Heart right ventricle (tissue), 16 donors: Measurements from ENCODE around the gene AFG3L2. TPM values are rescaled to one million over a fixed set of nuclear protein-coding genes. Genes with fewer than 3 reads are reported as not detected.
A peak's percentile ranks its signal among the peaks of the same experiment; 100 is the strongest.

Experiments
- ATAC-seq, 8 donors: fragments of 200-7000 bp; cut with Tn5 transposase; one replicate each; pipeline ENCODE4 v1.9.1; 2020; ENCODE audit warnings: mild to moderate bottlenecking in 8 of 8, moderate library complexity in 8 of 8, moderate number of reproducible peaks in 1 of 8
- DNase-seq, 2 donors: peaks; one replicate each; pipeline ENCODE4 v3.0.0-alpha.2; 2020
- H3K27ac ChIP-seq, 10 donors: fragments of 200-600 bp; sonication (generic) in 2 of 10; one replicate each; pipeline versions ENCODE4 v1.5.0 to v1.8.0; 2020 to 2022; ENCODE audit warnings: mild to moderate bottlenecking in 3 of 10
- H3K27me3 ChIP-seq, 7 donors: fragments of 200-600 bp; one replicate each; pipeline ENCODE4 v1.8.0; 2021 to 2022; ENCODE audit warnings: mild to moderate bottlenecking in 2 of 7
- H3K36me3 ChIP-seq, 9 donors: fragments of 200-600 bp; sonication (generic) in 1 of 9; one replicate each; pipeline versions ENCODE4 v1.5.0 to v1.8.0; 2020 to 2022; ENCODE audit warnings: mild to moderate bottlenecking in 2 of 9
- H3K4me1 ChIP-seq, 9 donors: fragments of 200-600 bp; sonication (generic) in 1 of 9; one replicate each; pipeline versions ENCODE4 v1.5.0 to v1.8.0; 2020 to 2022; ENCODE audit warnings: mild to moderate bottlenecking in 4 of 9
- H3K4me3 ChIP-seq, 10 donors: fragments of 200-600 bp; sonication (generic) in 2 of 10; one replicate each; pipeline versions ENCODE4 v1.5.0 to v1.8.0; 2020 to 2022; ENCODE audit warnings: mild to moderate bottlenecking in 7 of 10, moderate library complexity in 2 of 10
- H3K9me3 ChIP-seq, 11 donors: fragments of 200-600 bp in 10 of 11; sonication (generic) in 2 of 11; one replicate each; pipeline versions ENCODE4 v1.5.0 to v1.8.0; 2013 to 2022; ENCODE audit warnings: mild to moderate bottlenecking in 2 of 11, control low read depth in 1 of 11, moderate library complexity in 1 of 11
- CTCF ChIP-seq, 9 donors: fragments of 200-600 bp; sonication (generic) in 2 of 9; IDR thresholded peaks; one replicate each; pipeline versions ENCODE4 v1.5.0 to v1.8.0; 2021 to 2022; ENCODE audit warnings: antibody characterized with exemption in 9 of 9, mild to moderate bottlenecking in 5 of 9, moderate library complexity in 1 of 9
- WGBS, 2 donors: extraction: QIAGEN DNeasy Blood & Tissue Kit; methylation state at CpG; one replicate each; pipeline ENCODE4 v1.1.7; 2013; ENCODE audit warnings: inconsistent platforms in 1 of 2; 5-methylcytosine and 5-hydroxymethylcytosine counted together
- intact Hi-C, 10 donors: fragments of 100-400 bp; cut with DNase I; formaldehyde crosslinking; loops; one replicate each; pipeline versions ENCODE4 v1.11.1 to v1.14.2; 2022
- polyA plus RNA-seq, 2 donors: library from polyadenylated mRNA; stranded (reverse); fragments of 200-250 nt; gene quantifications; one replicate each; pipeline ENCODE4 v1.2.3, GENCODE V29; 2013
- total RNA-seq, 10 donors: library from RNA; stranded (reverse); fragmentation: NEBNext Ultra II Directional in 3 of 10; extraction: Animal tissue kit (Norgen Biotek cat#: 25700) in 3 of 10; gene quantifications; one replicate each; pipeline versions ENCODE4 v1.2.1 to v1.2.4, GENCODE V29; 2021 to 2023
- donor health status: Arrhythmogenic right ventricular cardiomyopathy.
- donor health status: ischemic (EF 13 %, LVEDD 7.1; RV severe dilation, severe dysfunction).
- donor health status: healthy with polysubstance abuse.
- donor health status: DM: no; HTN: yes; CAD: no.
- donor health status: DM: no; HTN: no; CAD: no.
- donor health status: ischemic (EF 25% LVEDD 6.9; RV normal size, moderate dysfunction).
- donor health status: ischemic (EF 25% LVEDD 5.7; RV mildly dilated, moderate dysfunction).
- donor health status: healthy.
- donor health status: DM: yes; HTN: yes; CAD: no.
- donor health status: Ischemic cardiomyopathy.
- donor health status: ischemic (EF 35%, LVEDD 5.7; RV mildly dilated, moderate dysfunction).
- donor health status: nonischemic (EF 11% LVEDD 7.7; RV severe dilation, severe dysfunction).
- donor health status: DM: yes; HTN: yes; CAD: no.
- donor health status: PGD.
- donor health status: ischemic (EF 29% LVEDD 5.4; RV normal size, mild dysfunction).
- donor health status: nonischemic (EF 23%, LVEDD 6.1; RV moderate dilation, normal function).

The AFG3L2 gene
- total and polyA plus RNA-seq, 12 donors, result 48.1 to 176 (median 142) TPM

- no peak for ATAC-seq
- TF ChIP-seq CTCF (IDR thresholded peaks at IDR 0.05), result no peak
- WGBS, 2 donors, result 86 to 89% methylated on average over 14 of the region's 14 CpGs
- no peak for DNase-seq
- peaks cover 2 to 27% (median 18%) of the 10 kb centered on the region in 9 donors for H3K4me1 ChIP-seq
- H3K9me3 ChIP-seq, result no peaks in the 10 kb centered on the region
- H3K27me3 ChIP-seq, result peaks cover 0 to 33% (median 4%) of the 10 kb centered on the region in 7 donors
- H3K36me3 ChIP-seq, result no peaks in the 10 kb centered on the region
- H3K4me3 ChIP-seq, result no peak overlapping the region
- H3K27ac ChIP-seq, result no peak overlapping the region
- intact Hi-C loops, result no loop called here
These were observed 85.3 kb downstream of the AFG3L2 start for GRCh38 chr18:12291690-12292089.

- ATAC-seq (no peak), DNase-seq (no peak)
- no peaks in the 10 kb centered on the region for H3K9me3 ChIP-seq
- H3K27me3 ChIP-seq, result peaks cover 0 to 36% (median 4%) of the 10 kb centered on the region in 7 donors
- no peak for TF ChIP-seq CTCF (IDR thresholded peaks at IDR 0.05)
- H3K4me1 ChIP-seq, result peaks cover 2 to 27% (median 18%) of the 10 kb centered on the region in 9 donors
- H3K4me3 ChIP-seq, result no peak overlapping the region
- no peak overlapping the region for H3K27ac ChIP-seq
- intact Hi-C loops, result no loop called here
- H3K36me3 ChIP-seq, result no peaks in the 10 kb centered on the region
- 89 to 90% methylated on average over 6 of the region's 6 CpGs for WGBS, 2 donors
These were observed 85.9 kb downstream of the AFG3L2 start for GRCh38 chr18:12291161-12291560.

GRCh38 chr18:12290086-12290485 is 86.9 kb downstream of the AFG3L2 start:
- ATAC-seq (peak in 1 of 8 donors; percentile 8), DNase-seq (no peak)
- 89 to 98% methylated on average over 2 of the region's 2 CpGs for WGBS, 2 donors
- peaks cover 0 to 41% (median 4%) of the 10 kb centered on the region in 7 donors for H3K27me3 ChIP-seq
- H3K27ac ChIP-seq, result no peak overlapping the region
- H3K4me3 ChIP-seq, result no peak overlapping the region
- intact Hi-C loops, result no loop called here
- no peaks in the 10 kb centered on the region for H3K9me3 ChIP-seq
- H3K4me1 ChIP-seq, result peaks cover 2 to 27% (median 18%) of the 10 kb centered on the region in 9 donors
- H3K36me3 ChIP-seq, result no peaks in the 10 kb centered on the region
- no peak for TF ChIP-seq CTCF (IDR thresholded peaks at IDR 0.05)

- H3K27ac ChIP-seq, result peak overlapping the region in 9 of 10 donors; percentile 8 to 86 (median 74)
- TF ChIP-seq CTCF (IDR thresholded peaks at IDR 0.05), result no peak
- H3K4me3 ChIP-seq, result peak overlapping the region; percentile 28 to 59 (median 48)
- peaks cover 0 to 43% (median 4%) of the 10 kb centered on the region in 7 donors for H3K27me3 ChIP-seq
- intact Hi-C loops, result no loop called here
- DNase-seq (no peak), ATAC-seq (peak; percentile 2 to 34 (median 18))
- no peaks in the 10 kb centered on the region for H3K9me3 ChIP-seq
- peaks cover 2 to 33% (median 18%) of the 10 kb centered on the region in 9 donors for H3K4me1 ChIP-seq
- 4 to 11% methylated on average over 10 of the region's 10 CpGs for whole genome bisulfite sequencing, 2 donors
- H3K36me3 ChIP-seq, result no peaks in the 10 kb centered on the region
These were observed 88.6 kb downstream of the AFG3L2 start for GRCh38 chr18:12288403-12288755.
